GM10248 (cell line): Measurements from ENCODE around the gene FTL.
A peak's percentile ranks its signal among the peaks of the same experiment; 100 is the strongest.
"Not testable (repeated sequence)": the region's sequence is repeated elsewhere in the genome, so short reads cannot be mapped to it uniquely, and the experiment has no call there.

Experiments used
- CTCF ChIA-PET: fragments of 300-600 bp; sonication (Branson Sonifier 250); formaldehyde crosslinking; extraction: SDS; loops from one replicate; lab custom pipeline; 2021; ENCODE audit warnings: antibody characterized with exemption; lab: Yijun Ruan, JAX
- POLR2A ChIA-PET: fragments of 350-650 bp; sonication (Branson Sonifier 250); formaldehyde crosslinking; extraction: SDS; loops from one replicate; lab custom pipeline; 2020; ENCODE audit warnings: antibody characterized with exemption; lab: Yijun Ruan, JAX
- DNase-seq: peaks from one replicate; pipeline ENCODE4 v3.0.0; 2012; ENCODE audit errors: extremely low spot score
- TF ChIP-seq, protein P1 (sequence below): IDR thresholded peaks from 2 replicates; pipeline ENCODE4 v1.5.1; 2012; ENCODE audit warnings: mild to moderate bottlenecking, low read depth; ENCODE audit errors: extremely low read depth, missing control alignments, control extremely low read depth

Gene FTL

DNA sequence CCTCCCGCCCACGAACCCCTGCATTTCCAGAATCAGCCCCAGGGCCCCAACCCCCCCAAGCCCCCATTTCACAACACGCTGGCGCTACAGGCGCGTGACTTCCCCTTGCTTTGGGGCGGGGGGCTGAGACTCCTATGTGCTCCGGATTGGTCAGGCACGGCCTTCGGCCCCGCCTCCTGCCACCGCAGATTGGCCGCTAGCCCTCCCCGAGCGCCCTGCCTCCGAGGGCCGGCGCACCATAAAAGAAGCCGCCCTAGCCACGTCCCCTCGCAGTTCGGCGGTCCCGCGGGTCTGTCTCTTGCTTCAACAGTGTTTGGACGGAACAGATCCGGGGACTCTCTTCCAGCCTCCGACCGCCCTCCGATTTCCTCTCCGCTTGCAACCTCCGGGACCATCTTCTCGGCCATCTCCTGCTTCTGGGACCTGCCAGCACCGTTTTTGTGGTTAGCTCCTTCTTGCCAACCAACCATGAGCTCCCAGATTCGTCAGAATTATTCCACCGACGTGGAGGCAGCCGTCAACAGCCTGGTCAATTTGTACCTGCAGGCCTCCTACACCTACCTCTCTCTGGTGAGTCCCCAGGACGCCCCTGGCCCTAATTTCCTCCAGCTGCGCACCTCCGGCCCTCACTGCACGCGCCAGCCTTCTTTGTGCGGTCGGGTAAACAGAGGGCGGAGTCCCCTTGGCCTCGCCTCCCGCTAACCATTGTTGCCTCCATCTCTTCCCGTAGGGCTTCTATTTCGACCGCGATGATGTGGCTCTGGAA lies at the start of gene FTL:
Gene FTL, plus strand, starts transcription at position 270 of the 766 bp plus-strand sequence. Its CDS starts 199 bp downstream, at position 469.
- POLR2A ChIA-PET, result interaction anchor here (0.8 to 3.8 kb wide), 12 partner anchors 11 to 172 kb away, joined by 3 to 67 read pairs (median 10); partner anchors contain the start of genes BAX, GYS1, NUCB1 and PPP1R15A
- CTCF ChIA-PET, result interaction anchor here (1.1 to 3.1 kb wide), 3 partner anchors 12 to 28 kb away, joined by 3 to 27 read pairs (median 7); partner anchors contain the start of genes GYS1 and RUVBL2
- TF ChIP-seq, protein P1, sequence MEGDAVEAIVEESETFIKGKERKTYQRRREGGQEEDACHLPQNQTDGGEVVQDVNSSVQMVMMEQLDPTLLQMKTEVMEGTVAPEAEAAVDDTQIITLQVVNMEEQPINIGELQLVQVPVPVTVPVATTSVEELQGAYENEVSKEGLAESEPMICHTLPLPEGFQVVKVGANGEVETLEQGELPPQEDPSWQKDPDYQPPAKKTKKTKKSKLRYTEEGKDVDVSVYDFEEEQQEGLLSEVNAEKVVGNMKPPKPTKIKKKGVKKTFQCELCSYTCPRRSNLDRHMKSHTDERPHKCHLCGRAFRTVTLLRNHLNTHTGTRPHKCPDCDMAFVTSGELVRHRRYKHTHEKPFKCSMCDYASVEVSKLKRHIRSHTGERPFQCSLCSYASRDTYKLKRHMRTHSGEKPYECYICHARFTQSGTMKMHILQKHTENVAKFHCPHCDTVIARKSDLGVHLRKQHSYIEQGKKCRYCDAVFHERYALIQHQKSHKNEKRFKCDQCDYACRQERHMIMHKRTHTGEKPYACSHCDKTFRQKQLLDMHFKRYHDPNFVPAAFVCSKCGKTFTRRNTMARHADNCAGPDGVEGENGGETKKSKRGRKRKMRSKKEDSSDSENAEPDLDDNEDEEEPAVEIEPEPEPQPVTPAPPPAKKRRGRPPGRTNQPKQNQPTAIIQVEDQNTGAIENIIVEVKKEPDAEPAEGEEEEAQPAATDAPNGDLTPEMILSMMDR, result no peak
- peak; percentile 97 for DNase-seq

DNA sequence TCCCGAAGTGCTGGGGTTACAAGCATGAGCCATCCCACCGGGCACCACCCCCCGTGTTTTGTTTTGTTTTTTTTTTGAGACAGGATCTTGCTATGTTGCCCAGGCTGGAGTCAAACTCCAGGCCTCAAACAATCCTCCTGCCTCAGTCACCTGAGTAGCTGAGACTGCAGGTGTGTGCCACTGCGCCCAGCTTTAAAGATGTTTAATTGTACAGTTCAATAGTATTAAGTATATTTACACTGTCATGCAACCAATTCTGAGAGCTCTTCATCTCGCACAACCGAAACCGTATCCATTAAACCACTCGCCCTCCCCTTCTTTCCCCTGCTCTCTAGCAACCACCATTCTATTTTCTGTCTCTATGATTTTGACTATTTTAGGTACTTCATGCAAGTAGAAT lies 49.4 kb upstream of the FTL start:
- TF ChIP-seq, protein P1, result no peak
- ChIA-PET POLR2A (interaction anchor here (0.7 kb wide), 1 partner anchor 68 kb away, joined by 3 read pairs; no protein-coding TSS in a partner anchor), CTCF (no interaction called here)
- DNase-seq, result no peak

DNA sequence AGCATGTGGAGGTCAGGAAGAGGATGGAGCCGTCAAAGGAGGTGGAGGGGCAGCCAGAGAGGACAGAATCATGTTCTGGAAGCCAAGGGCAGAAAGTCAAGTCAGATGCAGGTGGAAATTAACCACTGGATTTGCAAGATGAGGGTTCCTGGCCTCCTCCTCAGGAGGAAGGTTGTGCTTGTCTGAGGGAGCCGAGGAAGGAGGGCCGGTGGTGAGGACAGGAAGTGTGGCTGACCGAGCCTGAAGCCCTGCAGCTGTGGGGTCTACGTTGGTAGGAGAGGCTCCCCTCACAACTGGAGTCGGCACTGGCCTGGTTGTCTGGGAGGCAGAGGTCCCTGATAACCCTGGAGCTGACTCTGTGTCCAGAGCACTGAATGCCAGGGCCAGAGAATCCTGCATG lies 47.0 kb upstream of the FTL start:
- TF ChIP-seq, protein P1, result no peak
- ChIA-PET POLR2A (interaction anchor here (0.6 kb wide), 1 partner anchor 277 kb away, joined by 3 read pairs; no protein-coding TSS in a partner anchor), CTCF (interaction anchor here (0.9 kb wide), 1 partner anchor 80 kb away, joined by 3 read pairs; no protein-coding TSS in a partner anchor)
- no peak for DNase-seq

DNA sequence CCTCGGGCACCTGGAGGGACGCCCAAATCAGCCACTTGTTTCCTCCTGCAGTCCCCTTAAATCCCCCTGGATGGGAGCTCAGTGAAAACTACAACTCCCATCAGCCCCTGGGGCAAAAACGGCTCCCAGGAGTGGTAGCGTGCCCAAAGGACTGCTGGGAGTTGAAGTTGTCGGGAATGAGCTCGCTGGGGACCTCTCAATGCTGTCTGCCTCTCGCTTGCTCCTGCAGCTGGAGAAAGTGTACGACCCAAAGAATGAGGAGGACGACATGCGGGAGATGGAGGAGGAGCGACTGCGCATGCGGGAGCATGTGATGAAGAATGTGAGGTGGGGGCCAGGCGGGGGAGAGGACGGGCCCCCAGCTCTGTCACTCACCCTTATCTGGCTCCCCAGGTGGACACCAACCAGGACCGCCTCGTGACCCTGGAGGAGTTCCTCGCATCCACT lies 46.3 kb upstream of the FTL start:
- CTCF ChIA-PET, result interaction anchor here (0.7 to 2.1 kb wide), 5 partner anchors 13 to 79 kb away, joined by 3 to 4 read pairs (median 3); no protein-coding TSS in a partner anchor
- TF ChIP-seq, protein P1, result no peak
- POLR2A ChIA-PET, result interaction anchor here (0.7 kb wide), 1 partner anchor 81 kb away, joined by 4 read pairs; no protein-coding TSS in a partner anchor
- no peak for DNase-seq

DNA sequence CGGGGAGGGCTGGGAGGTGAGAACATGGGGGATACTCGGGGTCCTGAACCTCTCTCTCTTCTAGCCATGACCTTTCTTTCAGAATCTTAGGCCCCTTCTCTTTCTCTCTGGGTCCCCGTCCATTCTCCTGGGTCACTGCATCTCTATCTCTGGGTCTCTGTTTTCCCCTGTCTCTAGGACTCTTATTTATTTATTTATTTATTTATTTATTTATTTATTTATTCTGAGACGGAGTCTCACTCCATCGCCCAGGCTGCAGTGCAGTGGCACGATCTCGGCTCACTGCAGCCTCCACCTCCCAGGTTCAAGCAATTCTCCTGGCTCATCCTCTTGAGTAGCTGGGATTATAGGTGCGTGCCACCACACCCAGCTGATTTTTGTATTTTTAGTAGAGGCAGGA lies 45.8 kb upstream of the FTL start:
- not testable (repeated sequence) for DNase-seq
- ChIA-PET POLR2A (interaction anchor here (0.7 kb wide), 1 partner anchor 81 kb away, joined by 4 read pairs; no protein-coding TSS in a partner anchor), CTCF (interaction anchor here (0.7 to 2.1 kb wide), 6 partner anchors 13 to 131 kb away, joined by 3 to 4 read pairs (median 3); no protein-coding TSS in a partner anchor)

DNA sequence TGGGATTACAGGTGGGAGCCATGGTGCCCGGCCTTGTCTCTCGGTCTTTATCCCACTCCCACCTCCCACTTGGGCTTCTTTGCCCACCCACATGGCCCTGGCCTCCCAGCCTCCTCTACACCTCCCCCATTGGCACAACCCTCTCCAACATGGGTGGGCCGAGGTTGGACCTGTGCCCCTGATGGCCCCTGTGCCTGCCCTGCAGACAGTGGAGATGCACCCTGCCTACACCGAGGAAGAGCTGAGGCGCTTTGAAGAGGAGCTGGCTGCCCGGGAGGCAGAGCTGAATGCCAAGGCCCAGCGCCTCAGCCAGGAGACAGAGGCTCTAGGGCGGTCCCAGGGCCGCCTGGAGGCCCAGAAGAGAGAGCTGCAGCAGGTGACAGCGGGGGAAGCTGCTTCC lies 44.2 kb upstream of the FTL start:
- DNase-seq, result no peak
- POLR2A ChIA-PET, result no interaction called here
- CTCF ChIA-PET, result no interaction called here
- TF ChIP-seq, protein P1, result no peak
